HG03066 (cell line): Measurements from ENCODE around the gene EPB41L5.

Experiments used
- ATAC-seq: cut with Tn5 transposase; IDR thresholded peaks from one replicate; pipeline ENCODE4 v1.9.1; 2021; ENCODE audit warnings: low read depth; ENCODE audit not compliant: unreplicated experiment

EPB41L5 gene

GRCh38 chr2:120223034-120223912, 210.4 kb downstream of the EPB41L5 start, which contains the start of gene TMEM185B:
Gene TMEM185B (minus strand): TSS chr2:120223400. CDS start chr2:120222976, 424 bp downstream.
- ATAC-seq = peak; percentile 92

GRCh38 chr2:120224256-120224655, 211.4 kb downstream of the EPB41L5 start:
- no peak for ATAC-seq

- no peak for ATAC-seq
These were observed 212.1 kb downstream of the EPB41L5 start for GRCh38 chr2:120224735-120225548.

GRCh38 chr2:120225549-120226065, 212.7 kb downstream of the EPB41L5 start:
- no peak for ATAC-seq

GRCh38 chr2:120226316-120226715, 213.4 kb downstream of the EPB41L5 start:
- no peak for ATAC-seq

GRCh38 chr2:120227111-120227991, 214.5 kb downstream of the EPB41L5 start:
- ATAC-seq = no peak

- no peak for ATAC-seq
These were observed 215.6 kb downstream of the EPB41L5 start for GRCh38 chr2:120228503-120228902.
